Stimulated activated CD8-positive, alpha-beta memory T cell treated with anti-CD3 and anti-CD28 coated beads, Interleukin-4, amount 100 ng/mL, for 4 hours (primary cell): ENCODE data around the gene FAM149B1.
"Not testable (repeated sequence)": the region's sequence is repeated elsewhere in the genome, so short reads cannot be mapped to it uniquely, and the experiment has no call there.

Source experiments
- DNase-seq, 2 donors: peaks; one replicate each; pipeline ENCODE4 v3.0.0-alpha.2; 2020; ENCODE audit warnings: low read depth in 2 of 2, low spot score in 1 of 2

The FAM149B1 gene

DNA sequence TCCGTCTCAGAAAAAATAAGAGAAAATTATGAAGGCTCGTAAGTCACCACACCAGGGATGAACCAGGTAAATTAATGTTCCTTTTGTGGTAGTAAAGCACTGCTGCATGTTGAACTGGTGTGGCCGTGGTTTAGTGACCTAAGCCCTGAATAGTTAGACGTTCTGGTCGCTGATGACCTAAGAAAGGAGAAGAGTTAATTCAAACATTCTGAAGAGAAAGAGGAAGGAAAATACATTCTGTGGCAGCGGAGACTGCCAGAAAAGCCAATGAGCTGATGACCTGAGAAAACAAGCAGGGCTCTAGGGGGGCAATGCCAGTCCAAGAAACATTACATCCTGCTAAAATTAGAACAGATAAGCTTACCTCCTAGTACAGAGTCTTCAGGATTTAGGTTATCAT is 61.6 kb downstream of the FAM149B1 start:
- DNase-seq = no peak

DNA sequence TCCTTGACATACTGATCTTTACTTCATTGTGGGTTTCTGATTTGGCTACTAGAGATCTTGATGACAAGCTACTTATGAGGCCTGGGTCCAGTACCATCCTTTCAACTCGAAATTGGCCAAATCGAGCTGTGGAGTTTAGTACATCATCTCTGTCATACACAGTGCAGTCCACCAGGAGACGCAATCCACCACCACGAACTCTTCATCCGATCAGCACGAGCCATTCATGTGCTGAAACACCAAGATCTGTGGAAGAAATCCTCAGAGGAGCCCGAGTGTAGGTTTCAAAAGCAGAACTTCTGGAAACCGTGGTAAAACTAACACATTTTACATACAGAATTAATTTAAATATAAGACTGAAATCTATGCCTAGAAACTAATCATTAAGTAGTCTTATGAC is 65.0 kb downstream of the FAM149B1 start:
- DNase-seq = no peak

DNA sequence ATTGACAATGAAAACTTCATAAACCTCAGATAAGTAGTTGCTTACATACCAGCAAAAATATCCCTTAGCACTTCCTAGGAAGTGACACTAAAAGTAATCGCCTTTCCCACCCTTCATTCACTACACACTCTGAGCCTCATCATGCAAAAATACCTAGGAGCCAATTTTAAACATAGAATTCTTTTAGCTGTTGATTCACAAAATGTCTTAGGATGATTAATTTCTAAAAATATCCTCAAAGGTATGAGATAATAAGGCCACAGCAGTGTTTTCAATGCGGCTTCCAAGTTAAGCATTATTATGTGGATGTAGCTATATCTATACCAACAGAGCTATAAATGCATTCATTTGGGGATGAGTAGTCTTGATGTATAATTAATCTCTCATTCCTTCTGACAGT is 66.0 kb downstream of the FAM149B1 start:
- DNase-seq = no peak

DNA sequence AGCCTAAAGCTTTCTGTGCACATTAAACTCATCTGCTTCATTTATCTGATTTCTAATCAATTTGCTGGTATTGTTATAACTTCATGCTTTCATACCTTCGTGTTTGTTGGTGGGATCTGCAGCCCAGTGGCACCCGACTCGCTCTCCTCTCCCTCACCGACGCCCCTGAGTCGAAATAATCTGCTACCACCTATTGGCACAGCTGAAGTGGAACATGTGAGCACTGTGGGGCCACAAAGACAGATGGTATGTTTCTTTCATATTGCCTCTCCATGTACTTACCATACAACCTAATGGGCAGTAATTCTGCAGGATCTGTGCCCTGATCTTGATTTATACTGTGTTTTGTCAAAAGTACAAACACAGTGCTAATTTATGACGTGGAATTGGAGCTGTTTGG is 66.8 kb downstream of the FAM149B1 start:
- no peak for DNase-seq

DNA sequence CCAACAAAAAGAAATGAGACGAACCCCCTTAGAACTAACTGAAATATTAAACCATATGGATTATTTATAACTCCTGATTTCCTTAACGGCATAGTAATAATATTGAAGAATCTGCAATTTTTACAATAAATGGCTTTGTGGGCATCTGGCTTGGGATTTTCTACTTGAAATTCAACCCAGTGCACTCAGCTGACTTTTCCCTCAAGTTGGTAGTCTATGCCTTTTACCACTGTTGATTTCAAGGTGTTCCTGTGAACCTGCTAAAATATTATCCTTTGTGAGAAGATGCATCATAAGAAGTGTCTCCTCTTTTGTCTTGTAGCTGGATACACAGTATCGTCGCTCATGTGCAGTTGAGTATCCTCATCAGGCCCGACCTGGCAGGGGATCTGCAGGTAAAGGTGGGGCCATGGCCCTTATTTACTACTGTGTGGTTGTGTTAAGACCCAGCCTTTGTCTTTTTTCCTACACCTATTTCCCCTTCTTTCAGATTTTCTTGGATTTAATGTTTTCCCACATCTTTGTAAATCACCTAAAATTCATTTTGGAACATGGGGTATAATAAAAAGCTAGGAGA is 71.2 kb downstream of the FAM149B1 start:
- DNase-seq = no peak

DNA sequence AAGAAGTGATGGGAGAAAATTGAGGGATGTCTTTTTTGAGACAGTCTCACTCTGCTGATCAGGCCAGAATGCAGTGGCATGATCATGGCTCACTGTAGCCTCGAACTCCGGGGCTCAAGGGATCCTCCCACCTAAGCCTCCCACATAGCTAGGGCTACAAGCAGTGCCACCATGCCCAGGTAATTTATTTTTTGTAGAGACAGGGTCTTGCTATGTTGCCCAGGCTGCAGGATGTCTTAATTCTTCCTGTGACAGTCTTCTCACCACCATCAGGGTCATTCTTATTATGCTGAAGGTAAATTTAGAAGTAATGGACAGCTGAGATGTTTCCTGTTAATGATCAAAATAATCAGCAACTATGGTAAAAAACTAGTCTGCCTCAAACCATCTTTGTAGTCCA is 72.0 kb downstream of the FAM149B1 start:
- DNase-seq = no peak

DNA sequence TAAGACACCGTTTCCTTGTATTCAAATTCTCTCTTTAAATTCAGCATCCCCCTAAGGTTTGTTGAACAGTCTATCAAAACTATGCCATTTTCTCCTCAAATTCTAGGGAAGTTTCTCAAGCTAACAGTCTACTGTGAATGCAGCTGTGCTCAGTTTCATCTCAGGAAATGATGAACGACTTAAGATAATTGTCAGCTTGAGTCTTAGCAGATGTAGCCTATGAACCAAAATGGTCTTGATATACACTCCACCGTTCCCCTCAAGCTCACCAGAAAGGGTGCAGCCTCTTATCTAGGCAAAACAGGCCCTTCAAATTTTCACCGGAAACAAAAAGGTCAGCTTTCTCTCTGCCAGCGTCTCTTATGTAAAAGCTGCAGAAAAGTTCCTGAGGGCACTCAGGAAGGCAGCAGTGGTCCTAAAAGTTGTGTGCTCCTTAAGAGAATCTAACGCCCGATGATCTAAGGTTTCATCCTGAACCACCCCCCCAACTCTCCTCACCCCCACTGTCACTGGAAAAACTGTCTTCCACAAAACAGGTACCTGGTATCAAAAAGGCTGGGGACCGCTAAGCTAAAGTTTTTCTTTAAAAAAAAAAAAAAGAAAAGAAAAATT is 77.1 kb downstream of the FAM149B1 start:
- DNase-seq = no peak

DNA sequence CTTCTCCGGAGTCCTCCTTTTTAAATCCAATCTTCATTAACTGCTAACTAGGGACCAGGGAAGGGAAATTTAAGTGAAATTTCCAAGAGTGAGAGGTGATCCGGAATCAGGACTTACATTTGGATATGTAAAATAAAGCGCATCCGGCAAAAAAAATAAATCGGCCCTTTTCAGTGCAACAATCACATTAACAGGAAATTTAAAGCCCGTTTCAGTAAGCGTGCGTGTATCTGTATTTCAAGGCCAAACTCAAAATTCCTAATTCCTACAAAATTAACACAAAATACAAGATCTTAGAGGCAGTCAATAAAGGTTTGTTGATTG is 78.4 kb downstream of the FAM149B1 start:
- DNase-seq = no peak

DNA sequence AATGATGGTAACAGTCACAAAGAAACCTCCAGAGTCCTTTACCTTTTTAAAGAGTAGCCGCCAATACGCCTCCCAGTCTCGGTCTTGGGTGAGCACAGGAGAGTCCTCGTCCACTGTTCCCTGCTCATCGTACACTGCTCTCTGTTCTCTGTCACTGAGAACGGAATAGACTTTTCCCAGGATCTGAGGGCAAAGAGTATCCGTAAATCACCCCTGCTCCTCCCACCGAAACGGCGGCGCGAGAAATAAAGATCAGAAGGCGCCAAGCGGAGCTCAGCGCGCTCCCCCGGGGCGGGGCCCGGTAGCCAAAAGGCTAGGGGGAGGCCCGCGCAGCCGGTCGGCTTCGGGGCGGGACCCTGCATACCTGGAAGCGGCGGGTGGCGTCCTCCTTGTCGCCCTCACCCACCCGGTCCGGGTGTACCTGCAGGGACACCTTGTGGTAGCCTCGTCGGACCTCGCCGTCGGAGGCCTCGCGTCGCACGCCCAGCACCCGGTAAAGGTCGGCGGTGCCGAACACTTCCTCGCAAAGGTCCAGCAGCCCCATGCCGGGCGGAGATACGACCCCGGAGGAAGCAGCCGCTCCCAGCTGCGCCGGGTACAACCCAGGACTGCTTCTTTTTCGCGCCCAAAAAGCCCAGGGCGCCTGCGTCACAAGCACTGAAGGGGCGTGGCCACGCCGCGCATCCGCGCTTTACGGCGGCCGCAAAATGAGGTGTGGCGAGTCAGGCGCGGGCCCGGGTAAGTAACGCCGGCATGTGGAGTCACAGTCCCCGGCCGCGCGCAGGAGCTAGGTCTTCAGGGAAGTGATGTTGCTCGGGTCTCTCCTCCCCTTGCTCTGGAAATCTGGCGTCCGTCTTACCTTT is 79.0 kb downstream of the FAM149B1 start, which contains the start of gene DNAJC9:
DNAJC9 (minus strand) TSS at position 610 of the 863 bp plus-strand sequence; CDS start at position 544, 66 bp downstream.
- peak; percentile 88 to 92 for DNase-seq

- no peak for DNase-seq
Measured at GRCh38 chr10:73247509-73248258, 79.8 kb downstream of the FAM149B1 start.

DNA sequence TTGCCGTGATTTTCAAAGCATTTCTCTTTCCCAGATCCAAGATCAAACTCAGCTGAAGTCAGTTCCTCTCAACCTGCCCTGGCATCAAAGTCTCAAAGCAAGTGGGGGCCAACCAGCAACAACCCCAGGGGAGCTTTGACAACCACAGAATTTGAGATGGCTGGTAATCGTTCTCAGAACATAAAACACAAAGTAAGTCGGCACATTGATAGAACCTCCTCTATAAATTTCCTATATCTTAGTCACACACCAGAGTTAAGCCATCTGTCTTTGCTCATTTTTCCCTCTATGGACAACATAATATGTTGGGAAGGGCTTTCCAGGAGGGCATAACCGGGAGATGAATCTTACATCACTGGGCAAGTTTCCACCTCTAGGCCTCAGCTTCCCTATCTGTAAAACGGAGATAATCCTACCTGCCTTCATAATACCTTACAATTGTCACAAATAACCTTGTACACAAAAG is 80.4 kb downstream of the FAM149B1 start:
- no peak for DNase-seq

- DNase-seq = no peak
Measured at GRCh38 chr10:73251683-73252444, 83.9 kb downstream of the FAM149B1 start.

DNA sequence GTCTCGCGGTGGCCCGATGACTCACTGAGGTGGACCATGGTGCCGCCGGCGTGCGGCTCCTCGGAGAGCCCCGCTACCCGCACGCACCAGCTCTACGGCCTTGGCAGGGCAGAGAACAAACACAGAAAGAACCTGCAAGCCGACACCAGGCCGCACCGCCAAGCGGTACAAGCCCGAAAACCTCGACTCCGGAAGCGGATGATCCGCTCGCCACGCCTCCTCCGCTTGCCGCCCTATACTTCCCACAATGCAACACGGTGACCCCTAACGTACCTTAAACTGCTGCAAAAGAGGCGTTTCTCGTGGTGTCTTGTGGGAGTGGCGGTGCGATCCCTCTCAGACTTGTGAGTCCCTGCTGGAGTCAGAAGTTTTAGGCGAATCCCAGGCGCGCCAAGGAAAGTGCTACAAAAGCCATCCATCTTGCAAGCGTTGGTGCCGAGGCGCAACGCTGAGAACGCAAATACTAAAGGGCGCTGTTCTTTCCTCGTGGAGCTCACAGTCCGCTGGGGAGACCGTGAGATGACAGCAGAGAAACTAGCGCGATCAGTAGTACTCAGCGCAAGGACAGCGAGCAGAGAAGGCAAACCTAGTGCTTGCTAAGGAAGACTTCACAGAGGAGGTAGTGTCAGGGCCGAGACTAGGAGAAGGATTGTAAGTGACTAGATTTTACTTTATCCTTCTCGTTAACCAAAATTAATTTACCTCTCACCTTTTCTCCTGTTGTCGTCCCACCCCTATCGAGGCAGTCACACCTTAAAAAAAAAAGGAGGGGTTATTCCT is 84.7 kb downstream of the FAM149B1 start, which contains the start of gene MRPS16:
MRPS16 (minus strand) TSS at position 200 of the 780 bp plus-strand sequence; CDS start at position 38, 162 bp downstream.
- peak; percentile 80 to 83 for DNase-seq

DNA sequence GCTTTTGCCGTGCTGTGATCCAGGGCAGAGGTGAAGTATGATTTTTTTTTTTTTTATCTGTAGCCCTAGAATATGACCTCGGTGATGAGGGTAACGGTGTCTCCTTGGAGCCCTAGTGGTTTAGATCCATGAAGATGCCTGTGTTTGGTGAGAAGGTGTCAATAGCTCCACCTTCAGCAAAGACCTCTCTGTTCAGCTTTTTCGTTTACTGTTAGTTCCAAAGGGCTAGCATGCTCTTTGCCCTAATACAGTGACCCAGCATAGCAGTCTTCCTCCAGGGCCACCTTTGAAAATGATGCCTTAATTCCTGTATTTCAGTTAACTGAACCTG is 85.3 kb downstream of the FAM149B1 start:
- DNase-seq = no peak

DNA sequence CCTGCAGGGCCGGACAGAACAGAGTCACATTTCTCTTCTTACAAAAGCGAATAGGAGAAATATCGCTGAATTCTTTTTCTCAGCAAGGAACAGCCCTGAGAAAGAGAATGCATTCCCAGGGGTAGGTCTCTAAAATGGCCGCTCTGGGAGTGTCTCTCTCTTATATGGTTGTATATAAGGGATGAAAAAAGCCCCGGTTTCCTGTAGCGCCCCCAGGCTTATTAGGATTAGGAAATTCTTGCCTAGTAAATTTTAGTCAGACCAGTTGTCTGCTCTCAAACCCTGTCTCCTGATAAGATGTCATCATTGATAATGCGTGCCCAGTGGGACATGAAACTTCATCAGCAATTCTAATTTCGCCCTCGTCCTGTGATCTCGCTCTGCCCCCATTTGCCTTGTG is 90.7 kb downstream of the FAM149B1 start:
- DNase-seq = not testable (repeated sequence)

- no peak for DNase-seq
Measured at GRCh38 chr10:73261362-73261995, 93.6 kb downstream of the FAM149B1 start.

GRCh38 chr10:73262105-73262730 is 94.3 kb downstream of the FAM149B1 start:
- no peak for DNase-seq

DNA sequence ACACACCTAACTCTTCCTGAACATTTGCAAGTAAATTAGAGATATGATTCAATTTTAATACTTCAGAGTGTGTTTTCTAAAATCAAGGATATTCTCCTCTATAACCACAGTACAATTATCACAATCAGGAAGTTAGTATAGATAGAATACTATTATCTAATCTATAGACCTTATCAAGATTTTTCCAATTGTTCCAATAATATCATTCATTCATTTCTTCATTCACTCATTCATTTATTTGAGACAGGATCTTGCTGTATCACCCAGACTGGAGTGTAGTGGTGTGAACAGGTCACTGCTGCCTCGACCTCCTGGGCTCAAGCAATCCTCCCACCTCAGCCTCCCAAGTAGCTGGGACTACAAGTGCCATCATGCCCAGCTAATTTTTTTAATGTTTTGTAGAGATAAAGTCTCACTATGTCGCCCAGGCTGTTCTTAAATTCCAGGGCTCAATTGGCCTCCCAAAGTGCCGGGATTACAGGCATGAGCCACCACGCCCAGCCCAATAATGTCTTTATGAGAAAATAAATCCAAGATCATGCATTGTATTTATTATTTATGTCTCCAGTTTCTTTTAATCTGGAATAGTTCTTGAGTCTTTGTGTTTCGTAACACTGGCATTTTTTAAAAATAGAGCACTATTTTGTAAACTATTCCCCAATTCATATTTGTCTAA is 95.1 kb downstream of the FAM149B1 start:
- no peak for DNase-seq
